Prostate gland (tissue), 2 donors: Measurements from ENCODE around the gene YTHDF1.

Source experiments
- POLR2AphosphoS5 ChIP-seq: sonication (generic); formaldehyde crosslinking; IDR thresholded peaks from one replicate; pipeline ENCODE4 v1.6.1; 2017; ENCODE audit warnings: antibody characterized with exemption
- TF ChIP-seq, protein P1 (sequence below), 4 experiments: fragments of 200-600 bp in 2 of 4; fragments of 450-650 bp in 2 of 4; sonication (generic) in 2 of 4; IDR thresholded peaks; 1 replicate in 3 of 4; 2 replicates in 1 of 4; pipeline ENCODE4 v1.5.1; 2016 to 2019; ENCODE audit warnings: antibody characterized with exemption in 4 of 4, mild to moderate bottlenecking in 2 of 4, moderate library complexity in 2 of 4

DNA sequence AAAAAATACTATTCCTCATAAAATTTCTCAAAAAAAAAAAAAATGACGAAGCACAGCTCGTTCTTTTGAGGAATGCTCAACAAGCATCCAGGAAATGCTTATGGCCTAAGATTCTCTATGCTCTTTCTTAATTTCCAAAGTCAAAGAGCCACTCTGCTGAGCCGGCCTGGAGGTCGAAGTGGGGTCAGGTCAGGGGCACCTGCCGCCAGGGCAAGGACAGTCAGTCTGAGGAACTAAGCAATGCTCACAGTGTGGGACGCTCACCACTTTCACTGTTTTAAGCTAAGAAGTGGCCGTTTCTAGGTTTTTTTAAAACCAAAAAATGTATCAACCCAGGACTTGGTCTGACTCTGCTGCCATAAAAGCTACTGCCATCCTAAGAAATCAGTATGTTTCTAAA lies 17.3 kb downstream of the YTHDF1 start:
- TF ChIP-seq, protein P1, sequence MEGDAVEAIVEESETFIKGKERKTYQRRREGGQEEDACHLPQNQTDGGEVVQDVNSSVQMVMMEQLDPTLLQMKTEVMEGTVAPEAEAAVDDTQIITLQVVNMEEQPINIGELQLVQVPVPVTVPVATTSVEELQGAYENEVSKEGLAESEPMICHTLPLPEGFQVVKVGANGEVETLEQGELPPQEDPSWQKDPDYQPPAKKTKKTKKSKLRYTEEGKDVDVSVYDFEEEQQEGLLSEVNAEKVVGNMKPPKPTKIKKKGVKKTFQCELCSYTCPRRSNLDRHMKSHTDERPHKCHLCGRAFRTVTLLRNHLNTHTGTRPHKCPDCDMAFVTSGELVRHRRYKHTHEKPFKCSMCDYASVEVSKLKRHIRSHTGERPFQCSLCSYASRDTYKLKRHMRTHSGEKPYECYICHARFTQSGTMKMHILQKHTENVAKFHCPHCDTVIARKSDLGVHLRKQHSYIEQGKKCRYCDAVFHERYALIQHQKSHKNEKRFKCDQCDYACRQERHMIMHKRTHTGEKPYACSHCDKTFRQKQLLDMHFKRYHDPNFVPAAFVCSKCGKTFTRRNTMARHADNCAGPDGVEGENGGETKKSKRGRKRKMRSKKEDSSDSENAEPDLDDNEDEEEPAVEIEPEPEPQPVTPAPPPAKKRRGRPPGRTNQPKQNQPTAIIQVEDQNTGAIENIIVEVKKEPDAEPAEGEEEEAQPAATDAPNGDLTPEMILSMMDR (IDR thresholded peaks at IDR 0.05) = no peak
- TF ChIP-seq POLR2AphosphoS5 = no peak
